Measurements from ENCODE around the gene PCNT. TPM values are rescaled to one million over a fixed set of nuclear protein-coding genes. Genes with fewer than 3 reads are reported as not detected.
"Not testable (repeated sequence)": the region's sequence is repeated elsewhere in the genome, so short reads cannot be mapped to it uniquely, and the experiment has no call there.

The PCNT gene
- total RNA-seq, 2 experiments from 2014 or later: 85.4 to 86.1 TPM

- no peaks in the 10 kb centered on the region for H3K27me3 Mint-ChIP-seq
- DNase-seq (no peak), ATAC-seq (ENCODE audit: low read depth) (no peak)
- POLR2A ChIA-PET: interaction anchor here (0.6 kb wide), 1 partner anchor 9 kb away, joined by 4 read pairs; no protein-coding TSS in a partner anchor
- no peak overlapping the region for H3K27ac Mint-ChIP-seq
- no peak overlapping the region for H3K4me3 Mint-ChIP-seq
- H3K36me3 Mint-ChIP-seq: peaks cover 61% of the 10 kb centered on the region
- peaks cover 7% of the 10 kb centered on the region for H3K4me1 Mint-ChIP-seq
- H3K9me3 Mint-ChIP-seq: peaks cover 6% of the 10 kb centered on the region
Observed at GRCh38 chr21:46448108-46448507, 124.2 kb downstream of the PCNT start.

DNA sequence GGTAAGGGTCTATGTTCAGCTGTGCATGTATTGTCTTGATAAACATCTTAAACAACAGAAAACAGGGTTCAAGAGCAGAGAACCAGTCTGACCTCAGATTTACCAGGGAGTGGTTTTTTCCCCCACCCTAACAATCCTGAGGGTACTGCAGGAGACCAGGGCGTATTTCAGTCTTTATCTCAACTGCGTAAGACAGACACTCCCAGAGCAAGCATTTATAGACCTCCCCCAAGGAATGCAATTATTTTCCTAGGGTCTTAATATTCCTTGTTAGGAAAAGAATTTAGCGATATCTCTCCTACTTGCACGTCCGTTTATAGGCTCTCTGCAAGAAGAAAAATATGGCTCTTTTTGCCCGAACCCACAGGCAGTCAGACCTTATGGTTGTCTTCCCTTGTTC lies 124.9 kb downstream of the PCNT start:
- H3K9me3 Mint-ChIP-seq; DNase-seq; H3K27ac Mint-ChIP-seq; H3K4me3 Mint-ChIP-seq; ATAC-seq (ENCODE audit: low read depth); H3K27me3 Mint-ChIP-seq; H3K4me1 Mint-ChIP-seq: not testable (repeated sequence)
- POLR2A ChIA-PET: interaction anchor here (0.6 kb wide), 1 partner anchor 10 kb away, joined by 4 read pairs; no protein-coding TSS in a partner anchor
- peaks cover 63% of the 10 kb centered on the region for H3K36me3 Mint-ChIP-seq

GRCh38 chr21:46452710-46453109 lies 128.8 kb downstream of the PCNT start:
- Mint-ChIP-seq H3K4me1 (peaks cover 23% of the 10 kb centered on the region), H3K4me3 (no peak overlapping the region), H3K27me3 (no peaks in the 10 kb centered on the region), H3K36me3 (peaks cover 68% of the 10 kb centered on the region), H3K27ac (no peak overlapping the region), H3K9me3 (peaks cover 4% of the 10 kb centered on the region)
- POLR2A ChIA-PET: no interaction called here
- DNase-seq: no peak
- no peak for ATAC-seq (ENCODE audit: low read depth)

DNA sequence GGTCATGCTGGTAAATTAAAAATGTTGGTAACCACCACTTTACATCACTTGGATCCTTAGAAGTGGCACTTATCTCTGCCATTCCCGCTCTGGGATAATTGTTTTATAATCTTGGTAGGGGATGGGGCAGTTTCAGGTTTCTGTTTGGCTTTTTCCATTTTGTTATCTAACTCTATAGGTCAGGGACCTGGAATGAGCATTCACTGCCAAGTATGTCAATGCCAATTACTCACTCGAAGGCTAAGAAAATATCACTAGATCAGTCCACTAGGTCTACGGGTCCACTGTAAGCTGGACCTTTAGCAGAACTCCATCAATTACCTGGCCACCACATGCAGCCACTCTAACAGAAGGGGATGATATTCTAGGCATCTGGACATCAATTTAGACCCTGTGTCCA lies 130.2 kb downstream of the PCNT start:
- peaks cover 58% of the 10 kb centered on the region for H3K36me3 Mint-ChIP-seq

DNA sequence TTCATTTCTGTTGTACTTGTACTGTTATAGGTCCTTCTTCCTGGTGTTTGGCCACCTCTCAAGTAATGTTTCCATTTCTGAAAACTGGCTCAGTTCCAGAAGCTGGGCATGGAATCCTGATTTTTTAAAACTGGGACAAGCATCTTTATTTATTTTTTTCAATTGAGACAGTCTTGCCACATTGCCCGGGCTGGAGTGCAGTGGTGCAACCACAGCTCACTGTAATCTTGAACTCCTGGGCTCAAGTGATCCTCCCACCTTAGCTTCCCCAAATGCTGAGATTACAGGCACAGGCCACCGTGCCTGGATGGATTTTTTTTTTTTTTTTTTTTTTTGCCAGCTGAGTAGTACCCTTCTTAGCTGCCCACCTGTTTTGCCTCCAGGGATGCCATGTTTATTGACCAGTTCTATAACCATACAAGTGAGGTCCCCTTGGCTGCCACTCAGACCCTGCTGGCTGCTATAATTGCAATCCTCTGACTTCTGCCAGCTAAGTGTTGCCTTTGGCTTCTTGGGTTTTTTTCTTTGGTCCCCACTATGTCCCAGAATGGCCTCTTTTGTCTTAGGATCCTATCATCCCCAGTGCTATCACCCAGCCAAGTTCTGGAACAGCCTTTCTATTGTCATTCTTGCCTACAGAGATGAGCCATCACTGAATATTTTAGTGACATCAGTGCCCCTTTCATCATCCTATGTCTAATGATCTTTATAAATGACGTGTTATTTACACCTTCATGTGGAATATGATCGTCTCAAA lies 130.9 kb downstream of the PCNT start:
- ATAC-seq (ENCODE audit: low read depth): no peak
- POLR2A ChIA-PET: no interaction called here
- H3K4me3 Mint-ChIP-seq: no peak overlapping the region
- H3K36me3 Mint-ChIP-seq: peaks cover 53% of the 10 kb centered on the region
- H3K9me3 Mint-ChIP-seq: no peaks in the 10 kb centered on the region
- no peaks in the 10 kb centered on the region for H3K27me3 Mint-ChIP-seq
- H3K27ac Mint-ChIP-seq: no peak overlapping the region
- no peak for DNase-seq
- peaks cover 25% of the 10 kb centered on the region for H3K4me1 Mint-ChIP-seq

More for the DNA sequence above, 130.2 kb downstream of the PCNT start:
- DNase-seq (no peak), ATAC-seq (ENCODE audit: low read depth) (no peak)
- H3K9me3 Mint-ChIP-seq: no peaks in the 10 kb centered on the region
- no peak overlapping the region for H3K27ac Mint-ChIP-seq
- POLR2A ChIA-PET: no interaction called here
- H3K27me3 Mint-ChIP-seq: no peaks in the 10 kb centered on the region
- H3K4me1 Mint-ChIP-seq: peaks cover 25% of the 10 kb centered on the region
- H3K4me3 Mint-ChIP-seq: no peak overlapping the region

- POLR2A ChIA-PET: no interaction called here
- H3K4me3 Mint-ChIP-seq: no peak overlapping the region
- no peak overlapping the region for H3K27ac Mint-ChIP-seq
- ATAC-seq (ENCODE audit: low read depth): no peak
- peaks cover 31% of the 10 kb centered on the region for H3K4me1 Mint-ChIP-seq
- no peak for DNase-seq
- H3K9me3 Mint-ChIP-seq: no peaks in the 10 kb centered on the region
- H3K36me3 Mint-ChIP-seq: peaks cover 43% of the 10 kb centered on the region
- no peaks in the 10 kb centered on the region for H3K27me3 Mint-ChIP-seq
Observed at GRCh38 chr21:46455575-46456385, 131.8 kb downstream of the PCNT start.

DNA sequence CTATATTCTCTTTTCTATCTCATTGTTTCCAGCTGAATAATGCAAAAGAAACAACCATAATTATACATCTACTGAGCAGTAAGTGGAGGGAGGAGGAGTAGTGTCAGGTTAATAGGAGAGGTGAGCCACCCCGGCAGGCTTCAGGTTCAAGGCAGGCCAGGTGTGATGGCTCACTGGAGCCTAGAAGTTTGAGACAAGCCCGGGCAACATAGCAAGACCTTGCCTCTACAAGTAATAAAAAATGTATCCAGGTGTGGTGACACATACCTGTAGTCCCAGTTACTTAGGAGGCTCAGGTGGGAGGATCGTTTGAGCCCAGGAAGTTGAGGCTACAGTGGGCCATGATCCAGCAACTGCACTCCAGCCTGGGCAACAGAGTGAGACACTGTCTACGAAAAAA lies 132.8 kb downstream of the PCNT start:
- DNase-seq: no peak
- ATAC-seq (ENCODE audit: low read depth): no peak
- POLR2A ChIA-PET: interaction anchor here (1.2 kb wide), 1 partner anchor 72 kb away, joined by 5 read pairs; no protein-coding TSS in a partner anchor
- Mint-ChIP-seq H3K27me3 (no peaks in the 10 kb centered on the region), H3K27ac (no peak overlapping the region), H3K9me3 (no peaks in the 10 kb centered on the region), H3K36me3 (peaks cover 38% of the 10 kb centered on the region), H3K4me1 (peaks cover 37% of the 10 kb centered on the region), H3K4me3 (peak overlapping the region; percentile 51)

- Mint-ChIP-seq H3K27ac (peak overlapping the region; percentile 84), H3K27me3 (no peaks in the 10 kb centered on the region), H3K9me3 (no peaks in the 10 kb centered on the region), H3K4me1 (peaks cover 42% of the 10 kb centered on the region), H3K4me3 (peak overlapping the region; percentile 91), H3K36me3 (peaks cover 36% of the 10 kb centered on the region)
- DNase-seq (no peak), ATAC-seq (ENCODE audit: low read depth) (peak; percentile 14)
- POLR2A ChIA-PET: interaction anchor here (0.6 to 3.2 kb wide), 12 partner anchors 20 to 209 kb away, joined by 3 to 31 read pairs (median 4); partner anchors contain the start of gene PRMT2
Observed at GRCh38 chr21:46457801-46458314, 133.9 kb downstream of the PCNT start.

DNA sequence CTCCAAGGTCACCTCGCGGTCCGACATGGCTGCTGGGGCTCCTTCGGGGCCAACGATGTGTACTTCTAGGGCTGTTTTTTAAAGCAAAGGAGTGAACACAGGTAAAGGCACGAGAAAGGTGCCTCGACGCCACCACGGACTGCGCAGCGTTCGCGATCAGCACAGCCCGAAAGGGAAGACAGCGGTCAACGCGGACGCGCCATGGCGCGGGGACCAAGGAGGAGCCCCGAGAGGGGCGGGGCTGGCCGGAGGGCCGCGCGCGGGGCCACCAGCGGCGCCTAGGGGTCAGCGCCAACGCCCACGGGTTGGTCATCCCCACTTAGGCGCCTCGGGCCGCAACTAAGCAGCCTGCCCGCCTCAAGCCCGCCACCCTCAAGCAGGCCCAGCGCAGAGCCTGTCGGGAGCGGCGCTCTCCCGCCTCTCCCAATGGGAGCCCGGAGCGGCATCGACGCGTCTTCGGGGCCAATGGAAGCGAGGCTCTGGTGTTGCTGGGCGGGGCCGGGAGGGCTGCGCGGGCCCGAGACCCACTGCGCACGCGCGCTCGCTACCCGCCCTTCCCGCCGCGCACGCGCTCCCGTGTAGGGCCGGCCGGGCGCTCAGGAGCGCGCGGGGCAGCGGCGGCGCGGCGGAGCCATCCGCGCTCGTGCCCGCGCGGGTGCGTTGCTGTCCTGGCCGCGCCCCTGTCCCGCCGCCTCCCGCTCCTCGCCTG lies 134.5 kb downstream of the PCNT start, which contains the start of gene DIP2A:
DIP2A (plus strand) TSS at position 577 of the 709 bp plus-strand sequence. CDS start 241 bp downstream, outside the sequence.
- no peaks in the 10 kb centered on the region for H3K27me3 Mint-ChIP-seq
- peaks cover 38% of the 10 kb centered on the region for H3K36me3 Mint-ChIP-seq
- H3K27ac Mint-ChIP-seq: peak within 1 kb of the TSS; percentile 91
- POLR2A ChIA-PET: interaction anchor here (0.6 to 3.2 kb wide), 15 partner anchors 21 to 315 kb away, joined by 3 to 31 read pairs (median 4); partner anchors contain the start of genes PRMT2 and S100B
- DNase-seq: peak; percentile 98
- ATAC-seq (ENCODE audit: low read depth): peak; percentile 97
- H3K4me1 Mint-ChIP-seq: peaks cover 44% of the 10 kb centered on the region
- no peaks in the 10 kb centered on the region for H3K9me3 Mint-ChIP-seq
- peak within 1 kb of the TSS; percentile 92 for H3K4me3 Mint-ChIP-seq

DNA sequence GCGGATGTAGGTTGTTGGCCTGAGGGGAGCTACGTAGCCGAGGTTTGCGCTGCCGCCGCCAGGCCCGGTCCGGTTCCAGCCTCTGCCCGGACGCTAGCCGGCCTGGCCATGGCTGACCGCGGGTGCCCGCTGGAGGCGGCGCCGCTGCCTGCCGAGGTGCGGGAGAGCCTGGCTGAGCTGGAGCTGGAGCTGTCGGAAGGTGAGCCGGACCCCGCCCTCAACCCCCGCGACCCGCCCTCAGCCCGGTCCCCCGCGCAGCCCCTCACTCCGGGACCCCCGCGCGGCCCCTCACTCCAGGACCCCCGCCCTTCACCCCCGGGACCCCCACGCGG lies 135.0 kb downstream of the PCNT start:
- peaks cover 44% of the 10 kb centered on the region for H3K4me1 Mint-ChIP-seq
- H3K4me3 Mint-ChIP-seq: peak overlapping the region; percentile 83
- no peaks in the 10 kb centered on the region for H3K27me3 Mint-ChIP-seq
- DNase-seq (no peak), ATAC-seq (ENCODE audit: low read depth) (no peak)
- H3K9me3 Mint-ChIP-seq: no peaks in the 10 kb centered on the region
- peaks cover 38% of the 10 kb centered on the region for H3K36me3 Mint-ChIP-seq
- POLR2A ChIA-PET: interaction anchor here (0.6 to 3.2 kb wide), 9 partner anchors 27 to 315 kb away, joined by 3 to 31 read pairs (median 5); partner anchors contain the start of genes PRMT2 and S100B
- peak overlapping the region; percentile 84 for H3K27ac Mint-ChIP-seq

- POLR2A ChIA-PET: interaction anchor here (0.6 to 3.2 kb wide), 11 partner anchors 17 to 316 kb away, joined by 3 to 31 read pairs (median 4); partner anchors contain the start of genes PRMT2 and S100B
- H3K4me1 Mint-ChIP-seq: peaks cover 44% of the 10 kb centered on the region
- DNase-seq (peak; percentile 40), ATAC-seq (ENCODE audit: low read depth) (no peak)
- H3K27me3 Mint-ChIP-seq: no peaks in the 10 kb centered on the region
- H3K27ac Mint-ChIP-seq: peak overlapping the region; percentile 91
- no peaks in the 10 kb centered on the region for H3K9me3 Mint-ChIP-seq
- H3K4me3 Mint-ChIP-seq: peak overlapping the region; percentile 92
- H3K36me3 Mint-ChIP-seq: peaks cover 40% of the 10 kb centered on the region
Observed at GRCh38 chr21:46459356-46460112, 135.6 kb downstream of the PCNT start.

DNA sequence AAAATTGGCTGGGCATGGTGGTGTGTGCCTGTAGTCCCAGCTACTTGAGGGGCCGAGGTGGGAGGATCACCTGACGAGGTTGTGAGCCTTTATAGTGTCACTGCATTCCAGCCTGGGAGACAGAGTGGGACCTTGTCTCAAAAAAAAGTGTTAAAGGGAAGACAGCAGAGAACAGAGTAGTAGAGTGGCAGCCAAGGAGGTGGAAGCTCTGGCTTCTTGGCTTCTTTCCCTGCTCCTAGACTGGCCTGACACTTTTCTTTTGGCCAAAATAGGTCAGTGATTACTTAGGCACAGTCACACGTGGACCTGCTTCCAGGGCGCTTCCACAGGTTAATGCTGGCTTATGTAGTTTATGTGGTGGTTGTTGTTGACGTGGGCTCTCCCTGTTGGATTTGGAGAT lies 138.0 kb downstream of the PCNT start:
- Mint-ChIP-seq H3K4me1 (peaks cover 29% of the 10 kb centered on the region), H3K4me3 (no peak overlapping the region), H3K27ac (no peak overlapping the region), H3K27me3 (no peaks in the 10 kb centered on the region), H3K36me3 (peaks cover 25% of the 10 kb centered on the region), H3K9me3 (no peaks in the 10 kb centered on the region)
- POLR2A ChIA-PET: interaction anchor here (0.8 to 1.1 kb wide), 3 partner anchors 19 to 173 kb away, joined by 3 to 4 read pairs (median 3); no protein-coding TSS in a partner anchor
- ATAC-seq (ENCODE audit: low read depth) (no peak), DNase-seq (no peak)
